PC-3 (cell line): ENCODE data around the gene SH2B3.

Experiments
- EZH2phosphoT487 ChIP-seq: fragments of 300-600 bp; sonication (generic); IDR thresholded peaks from 2 replicates; pipeline ENCODE4 v1.6.1; 2018; ENCODE audit warnings: mild to moderate bottlenecking, antibody characterized with exemption, low read length, borderline replicate concordance
- TF ChIP-seq, protein P1 (sequence below): fragments of 300-600 bp; sonication (generic); conservative IDR thresholded peaks from 2 replicates; pipeline ENCODE4 v1.5.1; 2017; ENCODE audit warnings: antibody characterized with exemption, low read depth, mild to moderate bottlenecking, low read length

DNA sequence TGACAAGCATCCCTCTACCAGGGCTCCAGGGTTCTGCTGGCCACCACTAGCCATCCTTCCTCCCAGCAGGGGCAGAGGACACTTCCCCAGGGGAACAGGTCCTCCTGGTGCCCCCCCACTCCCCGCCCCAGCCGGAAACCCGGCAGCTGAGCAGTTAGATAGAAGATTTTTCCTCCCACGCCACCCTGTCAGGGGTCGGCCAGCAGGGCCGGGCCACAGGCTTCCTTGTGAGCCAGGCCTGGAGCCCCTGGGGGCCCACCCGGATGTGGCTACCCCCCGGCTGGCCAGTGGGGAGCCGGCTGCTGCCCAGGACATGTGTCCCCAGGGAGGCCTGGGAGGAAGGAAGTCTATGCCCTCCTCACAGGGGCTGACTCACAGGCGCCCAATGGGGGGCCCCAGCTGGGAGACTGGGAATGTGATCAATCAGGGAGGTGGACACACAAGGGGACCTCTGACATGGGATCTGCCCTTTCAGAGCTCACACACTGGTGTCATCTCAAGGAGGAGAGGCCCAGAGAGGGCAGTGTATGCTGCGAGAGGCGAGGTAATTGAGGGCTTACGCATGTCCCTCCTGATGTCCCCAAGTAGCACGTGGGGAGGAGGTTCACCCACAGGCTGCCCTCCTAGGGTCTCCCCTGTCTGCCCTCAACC is 4.2 kb downstream of the SH2B3 start:
- TF ChIP-seq EZH2phosphoT487, result no peak
- TF ChIP-seq, protein P1, sequence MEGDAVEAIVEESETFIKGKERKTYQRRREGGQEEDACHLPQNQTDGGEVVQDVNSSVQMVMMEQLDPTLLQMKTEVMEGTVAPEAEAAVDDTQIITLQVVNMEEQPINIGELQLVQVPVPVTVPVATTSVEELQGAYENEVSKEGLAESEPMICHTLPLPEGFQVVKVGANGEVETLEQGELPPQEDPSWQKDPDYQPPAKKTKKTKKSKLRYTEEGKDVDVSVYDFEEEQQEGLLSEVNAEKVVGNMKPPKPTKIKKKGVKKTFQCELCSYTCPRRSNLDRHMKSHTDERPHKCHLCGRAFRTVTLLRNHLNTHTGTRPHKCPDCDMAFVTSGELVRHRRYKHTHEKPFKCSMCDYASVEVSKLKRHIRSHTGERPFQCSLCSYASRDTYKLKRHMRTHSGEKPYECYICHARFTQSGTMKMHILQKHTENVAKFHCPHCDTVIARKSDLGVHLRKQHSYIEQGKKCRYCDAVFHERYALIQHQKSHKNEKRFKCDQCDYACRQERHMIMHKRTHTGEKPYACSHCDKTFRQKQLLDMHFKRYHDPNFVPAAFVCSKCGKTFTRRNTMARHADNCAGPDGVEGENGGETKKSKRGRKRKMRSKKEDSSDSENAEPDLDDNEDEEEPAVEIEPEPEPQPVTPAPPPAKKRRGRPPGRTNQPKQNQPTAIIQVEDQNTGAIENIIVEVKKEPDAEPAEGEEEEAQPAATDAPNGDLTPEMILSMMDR, result no peak
